Measurements from ENCODE around the gene CASS4. TPM values are rescaled to one million over a fixed set of nuclear protein-coding genes. Genes with fewer than 3 reads are reported as not detected.

The CASS4 gene
- polyA plus RNA-seq, 2 of the 4 experiments (the other 2 are of a cell fraction) = 0.09 TPM

GRCh38 chr20:56463428-56463827, 51.4 kb downstream of the CASS4 start:
- no peak overlapping the region for H3K27ac ChIP-seq
- H3K9me3 ChIP-seq = no peaks in the 10 kb centered on the region
- DNase-seq (ENCODE audit: low read depth in 1 of 2, low spot score in 1 of 2) = no peak
- no peak overlapping the region for H3K4me2 ChIP-seq
- 79% methylated on average over 3 of the region's 3 CpGs for WGBS (ENCODE audit: missing lambda C conversion rate)
- POLR2A ChIA-PET = no interaction called here
- peaks cover 3% of the 10 kb centered on the region; the same call in 1 of the 3 replicates for H3K4me1 ChIP-seq
- FAIRE-seq = no peak
- TF ChIP-seq ZSCAN20 (CRISPR knock-in tag; IDR thresholded peaks at IDR 0.05) (no peak), REST (IDR thresholded peaks at IDR 0.05) (no peak), HOXB13 (CRISPR knock-in tag; IDR thresholded peaks at IDR 0.05; ENCODE audit: low read depth) (no peak), HMGXB4 (CRISPR knock-in tag; IDR thresholded peaks at IDR 0.05; ENCODE audit: borderline replicate concordance) (no peak), CBX2 (IDR thresholded peaks at IDR 0.05; ENCODE audit: borderline replicate concordance, low read depth) (no peak), HOXA7 (CRISPR knock-in tag; IDR thresholded peaks at IDR 0.05) (no peak), NR3C1 (IDR thresholded peaks at IDR 0.05) (no peak), POLR2AphosphoS2 (conservative IDR thresholded peaks at IDR 0.05; ENCODE audit: low read length) (no peak), HES2 (IDR thresholded peaks at IDR 0.05) (no peak), CHD4 (IDR thresholded peaks at IDR 0.05; ENCODE audit: borderline replicate concordance) (no peak), FOSB (CRISPR knock-in tag; IDR thresholded peaks at IDR 0.05) (no peak), ESRRA (IDR thresholded peaks at IDR 0.05; ENCODE audit: borderline replicate concordance, low read length) (no peak), RARB (CRISPR knock-in tag; IDR thresholded peaks at IDR 0.05) (no peak)
- no peak overlapping the region for H3K4me3 ChIP-seq
- ATAC-seq = no peak
- CTCF ChIA-PET = interaction anchor here (1.1 kb wide), 1 partner anchor 9 kb away, joined by 3 read pairs; no protein-coding TSS in a partner anchor

- DNase-seq (ENCODE audit: low read depth in 1 of 2, low spot score in 1 of 2) (no peak), ATAC-seq (no peak), FAIRE-seq (no peak)
- H3K4me3 ChIP-seq = no peak overlapping the region
- no peak overlapping the region for H3K27ac ChIP-seq
- ChIA-PET CTCF (no interaction called here), POLR2A (no interaction called here)
- TF ChIP-seq FOSL2 (IDR thresholded peaks at IDR 0.05) (no peak), FOSL2 (CRISPR knock-in tag; IDR thresholded peaks at IDR 0.05) (no peak), CBX8 (IDR thresholded peaks at IDR 0.05) (no peak), RCOR1 (IDR thresholded peaks at IDR 0.05; ENCODE audit: low read depth, low read length) (no peak), NFE2L2 (conservative IDR thresholded peaks at IDR 0.05; ENCODE audit: low read length) (no peak), ZC3H11A (IDR thresholded peaks at IDR 0.05) (no peak), FOXS1 (CRISPR knock-in tag; IDR thresholded peaks at IDR 0.05) (no peak), RARB (CRISPR knock-in tag; IDR thresholded peaks at IDR 0.05) (no peak), RFX5 (IDR thresholded peaks at IDR 0.05) (no peak), HEYL (CRISPR knock-in tag; IDR thresholded peaks at IDR 0.05) (no peak), HOXA7 (CRISPR knock-in tag; IDR thresholded peaks at IDR 0.05) (no peak), ZSCAN20 (CRISPR knock-in tag; IDR thresholded peaks at IDR 0.05) (no peak), HOXB13 (CRISPR knock-in tag; IDR thresholded peaks at IDR 0.05; ENCODE audit: low read depth) (no peak), HOXB5 (CRISPR knock-in tag; IDR thresholded peaks at IDR 0.05) (no peak), EHMT2 (IDR thresholded peaks at IDR 0.05; ENCODE audit: low read depth) (no peak)
- H3K4me1 ChIP-seq = peaks cover 12% of the 10 kb centered on the region; the same call in 2 of the 3 replicates
- H3K4me2 ChIP-seq = no peak overlapping the region
- no peaks in the 10 kb centered on the region for H3K9me3 ChIP-seq
- WGBS (ENCODE audit: missing lambda C conversion rate) = 51% methylated on average over 7 of the region's 7 CpGs
Measured at GRCh38 chr20:56465997-56466396, 53.9 kb downstream of the CASS4 start.
